Inflammatory macrophage (primary cell): ENCODE results near the gene NFASC.

ENCODE experiments used
- DNase-seq, 2 donors: peaks; one replicate each; pipeline ENCODE4 v3.0.0-alpha.2; 2020 to 2022

Gene NFASC

DNA sequence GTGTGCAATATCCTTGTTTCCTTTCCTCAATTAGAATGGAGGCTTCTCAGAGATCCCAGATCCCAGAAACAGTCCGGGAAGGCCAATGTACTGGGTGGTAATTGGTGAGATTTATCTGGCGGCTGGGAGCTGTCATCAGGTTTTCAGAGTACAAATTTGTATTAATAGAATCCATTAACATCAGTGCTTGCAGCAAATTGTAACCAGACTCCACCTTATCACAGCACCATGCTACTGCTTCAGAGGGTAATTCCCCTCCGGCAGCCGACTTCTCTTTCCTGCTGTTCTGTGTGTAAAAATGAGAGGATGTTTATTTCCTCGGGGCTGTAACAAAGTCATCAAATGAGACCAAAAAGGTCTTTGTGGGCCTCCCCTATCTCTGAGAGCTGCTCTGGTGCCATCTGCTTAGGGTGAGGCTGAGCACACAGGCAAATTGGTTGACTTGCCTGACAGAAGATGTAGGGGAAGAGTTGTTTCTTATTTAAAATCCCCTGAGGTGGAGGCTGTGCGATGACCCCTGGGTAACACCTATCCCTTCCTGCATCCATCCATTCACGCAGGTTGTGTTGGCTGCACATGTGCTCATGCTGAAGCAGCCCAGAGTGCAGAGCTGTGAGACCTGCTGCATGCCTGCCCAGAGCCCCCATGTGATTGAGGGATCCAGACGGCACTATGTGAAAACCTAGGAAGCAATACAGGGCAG, 19.2 kb downstream of the NFASC start:
- no peak for DNase-seq

DNA sequence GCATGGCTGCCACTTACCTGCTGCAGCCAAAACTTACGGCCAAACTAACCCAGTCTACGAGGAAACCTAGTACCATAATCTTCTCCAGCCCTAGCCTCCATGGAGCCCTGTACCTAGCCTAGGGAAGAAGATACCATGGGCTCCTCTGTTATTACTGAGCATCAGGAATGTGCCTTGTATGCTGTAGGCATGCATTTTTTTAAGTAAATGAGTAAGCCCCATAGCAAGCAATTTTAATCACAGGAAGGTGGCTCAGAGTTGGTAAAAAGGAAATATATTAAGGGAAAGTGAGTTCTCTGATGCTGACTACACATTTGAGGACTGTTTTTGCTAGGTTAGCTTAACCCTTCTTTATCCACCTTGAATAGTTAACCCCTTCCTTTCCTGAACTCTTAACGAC, 21.2 kb downstream of the NFASC start:
- DNase-seq, result no peak

DNA sequence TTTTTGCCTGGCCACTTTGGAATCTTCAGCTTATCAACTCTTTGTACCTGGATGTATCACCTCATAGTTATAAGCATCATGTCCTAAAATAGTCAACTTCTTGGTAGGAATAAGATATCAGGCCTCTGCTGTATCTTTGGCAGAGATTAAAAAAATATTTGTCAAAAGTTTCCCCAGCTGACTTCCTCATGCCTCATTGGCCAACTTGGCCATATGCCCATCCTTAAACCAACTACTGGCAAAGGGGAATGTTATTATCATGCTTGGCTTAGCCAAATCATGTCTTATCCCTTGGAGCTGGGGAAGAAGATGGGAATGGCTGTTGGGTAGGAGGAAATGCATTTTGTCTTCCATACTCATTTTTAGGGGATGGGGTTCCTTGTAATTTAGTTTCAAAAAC, 23.4 kb downstream of the NFASC start:
- DNase-seq, result no peak

DNA sequence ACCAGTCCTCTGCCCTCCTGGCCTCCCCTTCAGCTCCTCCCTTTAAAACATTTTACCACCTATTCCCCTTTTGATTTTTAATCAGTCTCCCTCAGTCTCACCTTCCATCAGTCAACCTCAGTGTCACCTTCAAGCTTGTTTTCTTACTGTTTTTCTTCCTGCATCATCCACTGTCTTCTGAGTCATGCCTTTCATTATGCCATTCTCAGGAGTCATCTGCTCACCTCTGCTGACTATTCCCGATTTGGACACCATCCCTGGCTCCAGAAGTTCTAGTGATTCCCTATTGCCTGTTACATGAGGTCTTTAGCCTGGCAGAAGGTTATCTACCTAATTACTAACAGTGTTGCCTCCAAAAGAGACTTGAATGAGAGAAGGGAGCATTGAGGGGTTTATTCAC, 23.9 kb downstream of the NFASC start:
- no peak for DNase-seq

DNA sequence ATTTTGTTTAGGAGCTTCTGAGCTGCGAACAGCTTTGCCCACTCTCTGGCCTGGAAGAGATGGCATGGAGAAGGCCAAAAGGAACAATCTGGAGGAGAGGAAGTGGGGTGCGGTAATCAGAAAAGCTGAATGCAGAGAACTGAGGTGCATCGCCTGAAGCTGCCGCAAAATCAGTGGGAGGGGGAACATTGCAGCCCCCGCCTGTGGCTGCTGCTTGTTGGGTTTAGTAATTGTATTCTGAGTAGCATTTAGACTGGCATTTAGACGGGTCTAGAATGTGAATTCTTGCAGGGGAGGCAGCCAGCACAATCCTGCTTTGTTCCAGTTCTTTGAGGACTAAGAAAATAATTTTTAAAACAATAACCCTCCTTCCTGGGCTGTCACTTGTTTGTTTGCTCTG, 25.4 kb downstream of the NFASC start:
- DNase-seq, result no peak

DNA sequence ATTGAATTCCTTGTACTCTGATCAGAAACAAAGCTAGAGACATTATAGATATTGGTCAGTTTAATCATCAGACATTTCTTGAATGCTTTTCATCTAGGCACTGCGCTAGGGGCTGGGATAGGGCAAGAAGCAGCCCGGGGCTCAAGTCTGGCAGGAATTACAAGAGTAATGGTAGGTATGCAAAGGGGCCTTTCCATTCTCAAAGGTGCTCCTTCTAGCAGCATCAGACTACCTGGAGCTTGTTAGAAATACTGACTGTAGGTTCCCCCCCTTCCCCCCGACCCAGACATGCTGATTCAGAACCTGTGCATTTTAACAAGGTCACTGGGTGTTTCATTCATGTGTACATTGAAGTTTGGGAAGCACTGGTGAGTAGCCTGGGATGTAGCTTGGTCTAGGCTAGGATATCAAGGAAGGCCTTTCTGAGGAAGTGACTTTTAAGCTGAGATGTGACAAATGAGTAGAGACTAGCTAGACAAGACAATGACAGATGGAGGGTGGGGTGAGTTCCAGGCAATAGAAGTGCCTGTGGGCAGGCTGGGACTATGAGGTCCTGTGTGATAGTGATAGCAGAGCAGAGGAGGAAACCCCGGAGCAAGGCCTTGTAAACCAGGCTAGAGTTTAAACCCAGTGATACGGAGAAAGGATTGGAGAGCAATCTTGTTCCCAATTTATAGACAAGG, 26.3 kb downstream of the NFASC start:
- DNase-seq, result no peak

DNA sequence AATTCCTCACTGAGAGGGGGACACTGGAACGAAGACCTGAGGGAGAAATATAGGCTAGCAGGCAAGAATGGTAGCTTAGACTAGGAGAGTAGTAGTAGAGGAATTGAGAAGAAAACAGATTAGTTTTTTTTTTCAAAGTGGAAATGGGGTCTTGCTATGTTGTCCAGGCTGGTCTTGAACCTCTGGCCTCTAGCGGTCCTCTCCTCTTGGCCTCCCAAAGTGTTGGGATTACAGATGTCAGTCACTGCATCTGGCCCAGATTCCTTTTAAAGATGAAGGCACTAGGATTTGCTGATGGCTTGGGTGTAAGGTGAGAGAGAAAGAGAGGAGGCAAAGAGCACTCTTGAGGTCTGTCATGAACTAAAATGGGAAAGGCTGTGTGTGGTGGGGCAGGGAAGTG, 30.1 kb downstream of the NFASC start:
- no peak for DNase-seq

DNA sequence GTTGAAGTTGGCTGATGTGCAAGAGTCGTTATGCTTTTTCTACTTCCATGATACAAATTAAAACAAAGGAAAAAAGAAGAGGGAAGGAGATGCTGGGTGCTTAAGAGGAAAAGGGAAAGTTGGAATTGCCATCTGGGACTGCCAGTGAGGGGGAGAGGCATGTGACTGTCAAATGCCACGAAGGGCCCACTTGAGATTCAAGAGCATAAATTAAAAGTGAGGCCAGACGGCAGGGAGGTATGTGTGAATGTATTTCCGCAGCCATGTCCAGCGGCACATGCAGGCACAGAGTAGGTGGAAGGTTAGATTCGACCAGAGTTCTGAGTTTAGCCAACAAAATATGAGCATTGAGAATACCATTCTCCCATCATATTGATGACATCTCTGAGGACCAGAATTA, 32.0 kb downstream of the NFASC start:
- DNase-seq, result no peak

DNA sequence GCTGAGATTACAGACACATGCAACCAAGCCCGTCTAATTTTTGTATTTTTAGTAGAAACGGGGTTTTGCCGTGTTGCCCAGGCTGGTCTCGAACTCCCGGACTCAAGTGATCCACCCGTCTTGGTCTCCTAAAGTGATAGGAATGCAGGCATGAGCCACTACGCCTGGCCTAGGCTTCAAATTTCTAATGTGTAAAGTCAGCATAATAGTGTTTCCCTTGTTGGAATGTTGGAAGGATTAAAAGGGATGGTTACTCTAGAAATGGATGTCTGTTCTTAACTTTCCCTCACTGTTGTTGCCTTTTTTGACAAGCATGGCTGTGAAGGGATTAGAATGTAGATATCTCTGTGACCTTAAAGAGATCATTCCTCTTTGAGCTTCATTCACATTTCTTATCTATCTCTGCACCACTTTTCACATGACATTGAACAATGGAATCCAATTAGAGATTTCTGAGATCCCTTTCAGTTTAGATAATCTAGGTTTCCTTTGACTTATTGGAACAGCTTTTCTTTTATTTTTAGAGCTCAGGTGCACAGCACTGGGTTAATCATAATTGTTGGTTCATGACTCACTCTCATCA, 33.7 kb downstream of the NFASC start:
- no peak for DNase-seq

DNA sequence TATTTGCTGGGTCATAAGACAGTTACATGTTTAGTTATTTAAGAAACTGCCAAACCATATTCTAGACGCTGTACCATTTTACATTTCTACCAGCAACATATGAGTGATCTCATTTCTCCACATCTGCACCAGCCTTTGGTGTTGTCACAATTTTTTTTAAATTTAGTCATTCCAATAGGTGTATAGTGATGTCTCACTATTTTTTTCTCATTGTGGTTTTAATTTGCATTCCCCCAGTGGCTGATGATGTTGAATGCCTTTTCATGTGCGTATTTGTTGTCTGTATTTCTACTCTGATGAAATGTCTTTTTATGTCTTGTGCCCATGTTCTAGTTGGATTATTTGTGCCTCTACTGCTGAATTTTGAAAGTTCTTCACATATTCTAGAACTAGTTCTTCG, 38.4 kb downstream of the NFASC start:
- DNase-seq, result no peak

DNA sequence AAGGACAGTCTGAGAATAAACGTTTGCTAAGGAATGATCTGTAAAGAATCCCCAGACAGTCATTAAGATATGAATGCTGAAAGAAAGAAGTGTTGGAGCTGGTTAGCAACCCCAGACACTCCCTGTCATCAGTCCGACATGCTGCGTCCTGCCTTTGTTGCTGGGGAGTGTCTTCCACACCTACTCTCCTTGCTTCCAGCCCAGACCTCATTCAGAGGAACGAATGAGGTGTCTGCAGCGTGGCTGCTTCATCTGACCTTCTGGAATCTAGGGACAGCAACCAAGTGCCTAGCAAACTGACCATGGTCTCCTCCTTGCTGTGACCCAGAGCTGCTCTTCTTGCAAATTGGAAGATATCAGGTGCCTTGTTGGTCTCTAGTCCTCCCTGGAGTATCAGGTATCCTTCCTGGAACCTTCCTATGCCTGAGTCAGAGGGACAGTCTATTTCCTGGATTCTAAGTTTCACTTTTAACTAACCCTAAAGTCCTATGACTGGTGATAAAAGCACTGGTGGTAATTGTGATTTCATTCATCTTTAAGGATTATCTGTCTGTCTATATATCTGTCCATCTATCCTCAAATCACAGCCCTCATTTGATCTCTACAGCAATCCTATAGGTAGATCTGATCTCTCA, 45.3 kb downstream of the NFASC start:
- DNase-seq, result no peak

DNA sequence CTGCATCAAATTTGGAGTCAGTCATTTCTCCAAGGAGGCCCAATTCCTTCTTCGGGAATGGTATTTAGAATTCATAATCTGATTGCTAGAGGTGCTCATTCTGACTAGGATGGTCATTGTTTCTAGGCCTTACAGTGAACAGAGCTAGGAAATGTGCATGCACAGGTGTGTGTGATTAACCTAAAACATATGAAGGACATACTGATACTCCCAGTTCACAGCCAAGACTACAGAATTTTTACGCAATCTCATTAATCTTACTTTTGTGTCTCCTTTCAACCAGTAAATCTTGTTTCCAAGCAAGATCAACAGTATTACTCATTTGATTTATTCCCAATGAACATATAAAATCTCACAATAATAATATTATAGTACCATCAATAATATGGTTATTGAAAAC, 47.1 kb downstream of the NFASC start:
- no peak for DNase-seq

DNA sequence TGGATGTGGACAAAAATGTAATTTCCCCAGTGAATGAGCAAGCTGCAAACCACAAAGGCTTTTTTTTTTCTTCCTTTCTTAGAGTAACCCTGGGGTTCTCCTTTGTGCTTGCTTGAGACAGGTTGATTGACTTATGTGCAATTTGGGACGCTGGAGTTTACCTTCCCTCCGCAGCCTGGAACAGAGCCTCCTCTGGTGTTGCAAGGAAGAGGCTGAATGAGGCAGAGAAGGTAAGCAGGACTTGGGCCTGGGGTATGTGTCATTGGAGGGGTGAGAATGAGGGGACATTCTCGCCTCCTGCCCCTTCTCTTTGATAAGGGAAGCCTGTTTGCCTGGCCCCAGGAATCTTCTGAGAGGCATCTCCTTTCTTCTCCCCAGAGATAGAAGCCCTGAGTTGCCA, 49.8 kb downstream of the NFASC start:
- no peak for DNase-seq

DNA sequence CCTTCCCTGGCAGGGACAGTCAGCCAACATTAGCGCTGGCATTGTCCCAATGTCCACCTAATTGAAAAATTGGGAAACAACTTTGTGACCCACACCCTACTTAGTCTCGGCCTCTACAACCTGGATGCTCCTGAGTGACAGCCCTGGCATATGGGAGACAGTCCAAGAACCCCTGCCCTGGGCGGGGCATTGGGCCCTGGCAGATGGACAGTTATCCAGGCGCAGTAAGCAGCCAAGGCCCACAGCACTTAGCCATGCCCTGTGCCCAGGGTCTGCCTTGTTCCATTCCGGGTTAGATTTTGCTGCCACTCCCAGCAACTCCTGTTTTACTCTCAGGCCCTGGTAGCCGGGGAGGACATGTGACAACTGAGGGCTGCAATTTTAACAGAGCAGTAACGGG, 50.3 kb downstream of the NFASC start:
- DNase-seq, result no peak

DNA sequence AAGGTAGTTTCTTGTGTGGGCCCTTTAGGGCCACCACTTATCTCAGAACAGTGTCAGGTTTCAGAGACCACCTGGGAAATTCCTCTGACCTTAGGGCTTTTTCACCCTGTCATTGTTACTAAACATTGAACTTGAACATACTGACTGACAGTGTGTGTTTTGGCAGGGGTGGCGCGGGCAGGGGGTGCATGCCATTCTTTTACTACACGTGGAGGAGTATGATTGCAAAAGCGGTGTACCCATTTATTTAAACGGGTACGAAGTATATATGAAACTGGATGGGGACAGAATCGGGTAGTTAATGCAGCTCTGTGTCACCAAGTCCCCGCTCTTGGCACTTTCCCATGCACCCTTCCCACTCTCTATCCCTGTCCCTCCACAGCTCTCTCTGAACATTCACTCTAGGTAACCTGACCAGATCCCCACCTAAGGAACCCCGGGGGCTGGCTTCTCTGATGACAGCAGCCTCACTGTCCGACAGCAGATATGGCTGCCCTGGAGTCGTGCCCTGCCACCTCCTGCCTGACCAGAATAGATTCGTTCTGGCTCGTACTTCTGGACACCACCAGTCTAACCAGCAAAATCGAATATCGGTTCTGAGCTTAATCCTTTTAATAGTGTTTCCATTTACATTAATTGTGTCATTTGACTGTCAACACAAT, 51.3 kb downstream of the NFASC start:
- DNase-seq, result no peak

DNA sequence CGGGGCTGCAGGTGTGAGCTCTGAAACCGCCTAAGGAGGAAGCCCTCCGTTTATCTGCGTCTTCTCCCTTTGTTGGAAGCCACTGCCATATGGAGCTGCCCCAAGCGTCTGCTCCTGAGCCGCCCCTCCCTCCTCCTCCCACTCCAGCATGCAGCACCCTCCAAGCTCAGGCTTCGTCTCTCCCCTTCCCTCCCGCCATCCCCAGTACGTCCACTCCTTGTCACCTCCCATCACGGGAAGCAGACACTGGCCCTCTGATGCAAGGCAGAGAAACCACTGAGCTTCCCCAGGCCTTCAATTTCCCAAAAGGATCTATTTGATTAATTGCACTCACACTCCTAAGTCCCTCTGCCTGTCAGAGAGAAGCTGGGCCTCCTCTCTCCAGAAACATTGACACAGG, 52.5 kb downstream of the NFASC start:
- no peak for DNase-seq

DNA sequence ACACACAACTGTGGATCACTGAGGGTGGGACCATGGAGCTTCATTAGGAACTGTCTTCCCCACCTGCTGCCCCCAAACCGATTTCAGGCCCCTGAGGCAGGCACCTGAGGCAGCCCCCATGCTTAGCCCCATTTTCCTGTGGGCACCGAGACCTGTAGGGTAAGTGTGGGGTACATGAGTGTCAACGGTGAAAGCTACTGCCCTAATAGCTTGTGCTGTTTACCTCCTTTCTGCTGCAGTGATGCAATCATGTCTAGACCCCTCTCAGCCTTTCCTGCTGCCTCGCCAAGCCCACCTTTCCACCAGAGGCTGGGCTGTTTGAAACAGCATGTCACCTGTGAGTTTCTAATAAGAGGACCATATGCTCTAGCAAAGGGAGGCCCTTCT, 53.0 kb downstream of the NFASC start:
- no peak for DNase-seq

DNA sequence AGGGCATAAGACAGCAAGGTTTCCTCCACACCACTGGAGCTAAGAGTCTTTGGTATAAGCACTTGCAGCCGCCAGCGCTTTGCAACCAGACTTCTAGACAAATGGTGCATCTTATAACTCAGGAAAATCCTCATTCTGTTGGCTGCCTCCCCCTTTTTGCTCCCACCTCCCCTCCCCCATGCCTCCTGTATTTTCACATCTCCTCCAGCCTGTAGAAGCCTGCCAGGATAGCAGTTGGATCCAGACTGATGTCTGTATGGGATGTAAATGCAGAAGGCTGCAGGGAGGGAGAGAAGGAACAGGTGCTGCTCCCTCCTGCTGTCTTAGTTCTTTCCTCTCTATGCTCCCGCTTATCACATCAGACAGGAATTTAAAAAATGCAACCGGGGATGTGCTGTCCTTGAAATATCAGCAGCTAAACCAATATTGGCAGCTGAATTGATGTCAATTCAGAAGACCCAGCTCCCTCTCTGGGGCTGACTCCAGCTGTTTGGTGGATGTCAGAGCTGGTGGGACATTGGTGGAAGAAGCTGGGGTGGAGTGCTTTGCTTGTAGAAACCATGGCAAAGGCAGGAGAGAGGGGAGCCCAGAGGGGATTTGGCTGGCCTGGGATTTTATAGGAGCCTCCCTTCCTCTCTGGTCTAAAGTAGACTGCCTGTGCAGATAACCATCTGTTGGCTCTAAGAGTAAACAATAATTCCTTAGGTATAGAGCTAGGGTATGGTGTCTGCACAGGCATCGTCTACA, 53.5 kb downstream of the NFASC start:
- DNase-seq, result no peak

DNA sequence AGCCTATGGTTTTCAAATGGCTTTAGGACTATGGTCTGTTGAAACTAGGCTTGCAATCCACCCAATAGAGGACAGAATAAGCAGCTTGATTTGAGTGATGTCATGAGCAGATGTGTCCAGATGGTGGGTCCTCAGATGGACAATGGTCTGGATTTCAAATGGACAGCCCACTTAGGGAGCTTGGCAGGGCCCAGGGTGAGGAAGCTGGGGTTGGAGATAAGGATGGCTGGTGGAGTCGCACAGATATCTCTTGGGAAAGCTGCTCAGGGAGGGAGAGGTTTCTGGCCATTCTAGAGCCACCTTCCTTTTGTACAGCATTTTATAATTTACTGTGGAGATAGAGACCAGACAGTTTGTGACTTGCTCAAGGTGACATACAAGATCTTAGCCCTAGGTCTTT, 55.0 kb downstream of the NFASC start:
- no peak for DNase-seq

DNA sequence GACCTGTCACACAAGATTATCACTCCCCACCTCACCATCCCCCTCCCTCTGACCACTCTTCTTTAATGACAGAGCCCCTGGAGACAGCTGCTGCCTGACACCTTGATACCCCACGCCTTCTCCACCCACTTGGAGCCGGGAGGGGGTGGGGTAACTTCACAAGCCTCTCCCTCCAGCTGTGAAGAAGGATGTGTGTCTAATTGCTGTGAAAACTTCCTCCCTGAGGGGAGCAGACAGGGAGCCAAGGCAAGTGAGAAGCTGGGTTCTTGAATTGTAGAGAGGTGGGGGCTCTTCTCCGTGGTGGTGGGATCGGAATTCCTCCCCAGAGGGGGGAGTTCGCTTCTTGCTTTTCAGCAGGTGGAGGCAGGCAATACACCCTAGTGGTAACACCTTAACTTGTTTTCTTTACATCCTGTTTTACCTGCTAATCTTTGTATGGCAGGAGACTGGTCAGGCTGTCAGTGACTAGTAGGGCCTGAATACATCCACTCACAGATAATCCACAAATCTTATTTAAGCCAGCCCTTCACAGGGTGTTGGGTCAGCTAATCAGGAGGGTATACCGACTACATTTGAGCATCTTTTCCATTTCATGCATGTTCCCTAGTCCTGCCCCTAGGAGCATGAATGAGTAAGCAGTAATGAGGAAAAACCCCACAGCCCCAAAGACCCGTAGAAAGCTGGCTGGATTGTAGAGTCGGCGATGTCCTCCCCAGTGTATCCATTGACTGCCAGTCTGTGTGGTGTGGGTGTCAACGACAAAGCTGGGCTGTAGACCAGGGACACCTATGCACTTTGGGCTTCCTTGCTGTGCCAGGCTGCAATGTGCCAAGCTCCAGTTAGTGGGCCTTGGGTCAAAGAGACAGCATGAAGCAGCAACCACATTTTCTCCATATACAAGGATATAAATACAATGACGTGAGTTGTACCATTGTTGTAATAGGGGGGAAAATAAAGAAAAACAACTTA, 57.3 kb downstream of the NFASC start:
- DNase-seq, result no peak
